Measurements from ENCODE around the gene DMBT1.
"Not testable (repeated sequence)": the region's sequence is repeated elsewhere in the genome, so short reads cannot be mapped to it uniquely, and the experiment has no call there.

DMBT1 gene

GRCh38 chr10:122571892-122572291 lies 11.3 kb downstream of the DMBT1 start:
- no peaks in the 10 kb centered on the region for H3K4me1 ChIP-seq (ENCODE audit: low read length)
- no peak for TF ChIP-seq CTCF (IDR thresholded peaks at IDR 0.05; ENCODE audit: low read depth, low read length)
- no peak for TF ChIP-seq EZH2phosphoT487 (IDR thresholded peaks at IDR 0.05; ENCODE audit: low read depth)
- no peak overlapping the region for H3K9ac ChIP-seq (ENCODE audit: low read length)
- no peak overlapping the region for H3K4me3 ChIP-seq (ENCODE audit: low read length)
- no peaks in the 10 kb centered on the region for H3K79me2 ChIP-seq (ENCODE audit: low read length)
- no peak overlapping the region for H2AFZ ChIP-seq (ENCODE audit: low read depth, low read length)
- H3K4me2 ChIP-seq (ENCODE audit: low read length): no peak overlapping the region
- no peaks in the 10 kb centered on the region for H3K36me3 ChIP-seq (replicated peaks; ENCODE audit: low read depth, low read length)
- no peaks in the 10 kb centered on the region; the same call in 1 of the 2 replicates for H3K27me3 ChIP-seq (ENCODE audit: low read depth, low read length)
- H4K20me1 ChIP-seq (ENCODE audit: insufficient read depth, low read length): no peaks in the 10 kb centered on the region
- H3K27ac ChIP-seq (ENCODE audit: low read length): no peak overlapping the region
- H3K9me3 ChIP-seq (ENCODE audit: insufficient read depth, low read length): no peaks in the 10 kb centered on the region

- Histone ChIP-seq H3K36me3 (replicated peaks; ENCODE audit: low read depth, low read length) (no peaks in the 10 kb centered on the region), H3K79me2 (ENCODE audit: low read length) (no peaks in the 10 kb centered on the region), H3K9me3 (ENCODE audit: insufficient read depth, low read length) (no peaks in the 10 kb centered on the region), H4K20me1 (ENCODE audit: insufficient read depth, low read length) (no peaks in the 10 kb centered on the region), H3K9ac (ENCODE audit: low read length) (no peak overlapping the region), H3K4me2 (ENCODE audit: low read length) (no peak overlapping the region), H3K4me1 (ENCODE audit: low read length) (no peaks in the 10 kb centered on the region), H3K27me3 (ENCODE audit: low read depth, low read length) (no peaks in the 10 kb centered on the region; the same call in 1 of the 2 replicates), H3K4me3 (ENCODE audit: low read length) (no peak overlapping the region), H3K27ac (ENCODE audit: low read length) (no peak overlapping the region), H2AFZ (ENCODE audit: low read depth, low read length) (no peak overlapping the region)
- TF ChIP-seq CTCF (IDR thresholded peaks at IDR 0.05; ENCODE audit: low read depth, low read length): no peak
- TF ChIP-seq EZH2phosphoT487 (IDR thresholded peaks at IDR 0.05; ENCODE audit: low read depth): no peak
Measured at GRCh38 chr10:122575776-122576175, 15.2 kb downstream of the DMBT1 start.

GRCh38 chr10:122576291-122576690 lies 15.7 kb downstream of the DMBT1 start:
- no peak overlapping the region for H2AFZ ChIP-seq (ENCODE audit: low read depth, low read length)
- no peaks in the 10 kb centered on the region for H3K4me1 ChIP-seq (ENCODE audit: low read length)

GRCh38 chr10:122577311-122577885 lies 16.8 kb downstream of the DMBT1 start:
- Histone ChIP-seq H3K9me3 (ENCODE audit: insufficient read depth, low read length) (no peaks in the 10 kb centered on the region), H4K20me1 (ENCODE audit: insufficient read depth, low read length) (no peaks in the 10 kb centered on the region), H2AFZ (ENCODE audit: low read depth, low read length) (no peak overlapping the region), H3K79me2 (ENCODE audit: low read length) (no peaks in the 10 kb centered on the region), H3K27me3 (ENCODE audit: low read depth, low read length) (no peaks in the 10 kb centered on the region), H3K4me1 (ENCODE audit: low read length) (no peaks in the 10 kb centered on the region), H3K27ac (ENCODE audit: low read length) (no peak overlapping the region), H3K4me3 (ENCODE audit: low read length) (no peak overlapping the region), H3K9ac (ENCODE audit: low read length) (no peak overlapping the region), H3K4me2 (ENCODE audit: low read length) (no peak overlapping the region), H3K36me3 (replicated peaks; ENCODE audit: low read depth, low read length) (no peaks in the 10 kb centered on the region)
- TF ChIP-seq CTCF (IDR thresholded peaks at IDR 0.05; ENCODE audit: low read depth, low read length): no peak
- no peak for TF ChIP-seq EZH2phosphoT487 (IDR thresholded peaks at IDR 0.05; ENCODE audit: low read depth)

More at GRCh38 chr10:122576291-122576690, 15.7 kb downstream of the DMBT1 start:
- no peak for TF ChIP-seq EZH2phosphoT487 (IDR thresholded peaks at IDR 0.05; ENCODE audit: low read depth)
- TF ChIP-seq CTCF (IDR thresholded peaks at IDR 0.05; ENCODE audit: low read depth, low read length): no peak
- Histone ChIP-seq H3K27ac (ENCODE audit: low read length) (no peak overlapping the region), H3K9ac (ENCODE audit: low read length) (no peak overlapping the region), H3K27me3 (ENCODE audit: low read depth, low read length) (no peaks in the 10 kb centered on the region), H3K79me2 (ENCODE audit: low read length) (no peaks in the 10 kb centered on the region), H3K36me3 (replicated peaks; ENCODE audit: low read depth, low read length) (no peaks in the 10 kb centered on the region), H3K4me2 (ENCODE audit: low read length) (no peak overlapping the region), H3K9me3 (ENCODE audit: insufficient read depth, low read length) (no peaks in the 10 kb centered on the region), H4K20me1 (ENCODE audit: insufficient read depth, low read length) (no peaks in the 10 kb centered on the region), H3K4me3 (ENCODE audit: low read length) (no peak overlapping the region)

- not testable (repeated sequence) for H3K9me3 ChIP-seq (ENCODE audit: insufficient read depth, low read length); H3K4me3 ChIP-seq (ENCODE audit: low read length); H2AFZ ChIP-seq (ENCODE audit: low read depth, low read length); H3K36me3 ChIP-seq (replicated peaks; ENCODE audit: low read depth, low read length); H3K27me3 ChIP-seq (ENCODE audit: low read depth, low read length); H3K9ac ChIP-seq (ENCODE audit: low read length); H3K4me1 ChIP-seq (ENCODE audit: low read length); H3K79me2 ChIP-seq (ENCODE audit: low read length); H3K27ac ChIP-seq (ENCODE audit: low read length); H3K4me2 ChIP-seq (ENCODE audit: low read length); H4K20me1 ChIP-seq (ENCODE audit: insufficient read depth, low read length)
Measured at GRCh38 chr10:122586070-122586469, 25.5 kb downstream of the DMBT1 start.

Measured in OCI-LY3 (cell line).